GM12892 (cell line): Measurements from ENCODE around the gene TDRD12.

Experiments used
- POLR2A ChIP-seq: IDR thresholded peaks from 2 replicates; pipeline ENCODE4 v1.6.1; 2011; ENCODE audit warnings: low read depth, low read length, control low read depth
- POLR2AphosphoS5 ChIP-seq: IDR thresholded peaks from 2 replicates; pipeline ENCODE4 v1.6.1; 2011; ENCODE audit warnings: low read depth, low read length, control low read depth
- TAF1 ChIP-seq: IDR thresholded peaks from 2 replicates; pipeline ENCODE4 v1.6.1; 2011; ENCODE audit warnings: low read depth, mild to moderate bottlenecking, control low read depth, low read length, borderline replicate concordance

- TF ChIP-seq POLR2AphosphoS5 = no peak
- TF ChIP-seq TAF1 = no peak
- TF ChIP-seq POLR2A = no peak
Measured at GRCh38 chr19:32676186-32676894, 43.2 kb upstream of the TDRD12 start.
